Mucosa of stomach (tissue), 1 donor: ENCODE data around the gene NVL.

Experiments
- H3K27me3 ChIP-seq: one replicate; pipeline ENCODE4 v1.7.0; 2013; ENCODE audit warnings: mild to moderate bottlenecking, low read length; ENCODE audit not compliant: control insufficient read depth, insufficient read depth
- H3K36me3 ChIP-seq: one replicate; pipeline ENCODE4 v1.7.0; 2013; ENCODE audit warnings: low read length; ENCODE audit not compliant: control insufficient read depth, insufficient read depth
- H3K4me1 ChIP-seq: one replicate; pipeline ENCODE4 v1.7.0; 2013; ENCODE audit warnings: mild to moderate bottlenecking, low read length; ENCODE audit not compliant: control insufficient read depth, insufficient read depth
- H3K4me3 ChIP-seq: one replicate; pipeline ENCODE4 v1.7.0; 2013; ENCODE audit warnings: low read length
- H3K9ac ChIP-seq: one replicate; pipeline ENCODE4 v1.7.0; 2013; ENCODE audit warnings: mild to moderate bottlenecking, low read length, moderate library complexity
- H3K9me3 ChIP-seq: one replicate; pipeline ENCODE4 v1.7.0; 2013; ENCODE audit warnings: mild to moderate bottlenecking, low read length, moderate library complexity; ENCODE audit not compliant: control insufficient read depth
- donor health status: Pancreatic carcinoma.

NVL gene

DNA sequence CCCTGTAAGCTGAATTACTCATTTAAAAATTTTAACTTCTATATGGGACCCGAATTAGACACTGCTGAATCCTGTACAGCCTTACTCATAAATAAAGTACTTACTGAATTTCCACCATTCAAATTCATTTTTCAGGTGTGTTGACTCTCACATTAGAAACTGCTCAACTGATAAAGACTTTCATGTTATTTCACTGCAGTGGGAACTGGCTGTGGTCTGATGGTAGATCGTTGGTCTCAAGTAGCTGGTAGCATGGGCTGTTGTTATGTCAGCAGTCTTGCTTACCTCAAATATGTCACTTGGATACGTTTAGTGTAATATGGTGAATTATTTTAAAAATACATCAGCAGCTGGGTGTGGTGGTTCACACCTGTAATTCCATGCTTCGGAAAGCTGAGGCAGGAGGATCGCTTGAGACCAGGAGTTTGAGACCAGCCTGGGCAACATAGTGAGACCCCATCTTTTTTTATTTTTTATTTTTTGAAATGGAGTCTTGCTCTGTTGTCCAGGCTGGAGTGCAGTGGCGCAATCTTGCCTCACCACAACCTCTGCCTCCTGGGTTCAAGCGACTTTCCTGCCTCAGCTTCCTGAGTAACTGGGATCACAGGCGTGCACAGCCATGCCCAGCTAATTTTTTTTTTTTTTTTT lies 136.5 kb downstream of the NVL start:
- no peaks in the 10 kb centered on the region for H3K36me3 ChIP-seq
- H3K9ac ChIP-seq = no peak overlapping the region
- H3K9me3 ChIP-seq = no peaks in the 10 kb centered on the region
- H3K27me3 ChIP-seq = no peaks in the 10 kb centered on the region
- no peak overlapping the region for H3K4me3 ChIP-seq
- H3K4me1 ChIP-seq = peaks cover 13% of the 10 kb centered on the region

DNA sequence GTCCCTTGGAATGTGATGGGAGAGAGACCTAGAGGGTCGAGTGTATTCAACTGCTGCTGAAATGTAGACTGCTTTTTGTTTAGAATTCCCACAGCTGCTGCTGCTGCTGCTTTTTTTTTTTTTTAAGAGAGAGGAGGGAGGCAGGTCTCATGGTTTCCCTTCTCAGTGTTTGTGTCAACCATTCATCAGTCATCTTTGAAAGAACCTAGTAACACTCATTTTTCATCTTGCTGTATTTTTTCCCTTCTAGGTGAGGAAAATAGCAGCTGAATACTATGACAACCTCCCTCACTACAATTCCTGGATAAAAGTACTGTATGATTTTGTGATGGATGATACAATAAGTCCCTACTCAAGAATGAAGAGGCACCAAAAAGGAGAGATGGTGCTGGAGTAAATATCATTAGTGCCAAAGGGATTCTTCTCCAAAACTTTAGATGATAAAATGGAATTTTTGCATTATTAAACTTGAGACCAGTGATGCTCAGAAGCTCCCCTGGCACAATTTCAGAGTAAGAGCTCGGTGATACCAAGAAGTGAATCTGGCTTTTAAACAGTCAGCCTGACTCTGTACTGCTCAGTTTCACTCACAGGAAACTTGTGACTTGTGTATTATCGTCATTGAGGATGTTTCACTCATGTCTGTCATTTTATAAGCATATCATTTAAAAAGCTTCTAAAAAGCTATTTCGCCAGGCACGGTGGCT lies 137.7 kb downstream of the NVL start:
- Histone ChIP-seq H3K4me1 (peaks cover 11% of the 10 kb centered on the region), H3K4me3 (no peak overlapping the region), H3K27me3 (no peaks in the 10 kb centered on the region), H3K9ac (no peak overlapping the region), H3K36me3 (no peaks in the 10 kb centered on the region), H3K9me3 (no peaks in the 10 kb centered on the region)

DNA sequence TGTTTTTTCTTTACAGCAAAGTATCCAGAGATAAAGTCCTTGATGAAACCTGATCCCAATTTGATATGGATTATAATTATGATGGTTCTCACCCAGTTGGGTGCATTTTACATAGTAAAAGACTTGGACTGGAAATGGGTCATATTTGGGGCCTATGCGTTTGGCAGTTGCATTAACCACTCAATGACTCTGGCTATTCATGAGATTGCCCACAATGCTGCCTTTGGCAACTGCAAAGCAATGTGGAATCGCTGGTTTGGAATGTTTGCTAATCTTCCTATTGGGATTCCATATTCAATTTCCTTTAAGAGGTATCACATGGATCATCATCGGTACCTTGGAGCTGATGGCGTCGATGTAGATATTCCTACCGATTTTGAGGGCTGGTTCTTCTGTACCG lies 140.4 kb downstream of the NVL start:
- Histone ChIP-seq H3K9me3 (no peaks in the 10 kb centered on the region), H3K4me1 (no peaks in the 10 kb centered on the region), H3K27me3 (no peaks in the 10 kb centered on the region), H3K36me3 (no peaks in the 10 kb centered on the region), H3K4me3 (no peak overlapping the region), H3K9ac (no peak overlapping the region)

DNA sequence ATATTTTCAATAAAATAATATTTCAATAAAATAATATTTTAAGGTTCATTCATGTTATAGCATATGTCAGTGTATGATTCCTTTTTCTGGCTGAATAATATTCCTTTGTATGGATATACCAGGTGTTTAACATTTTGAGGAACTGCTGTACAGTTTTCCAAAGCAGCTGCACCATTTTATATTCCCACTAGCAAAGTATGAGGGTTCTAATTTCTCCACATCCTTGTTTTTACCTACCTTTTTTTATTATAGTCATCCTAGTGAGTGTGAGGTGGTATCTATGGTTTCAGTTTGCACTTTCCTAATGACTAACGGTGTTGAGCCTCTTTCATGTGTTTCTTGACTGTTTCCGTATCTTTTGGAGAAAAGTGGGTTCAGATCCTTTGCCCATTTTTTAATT lies 141.7 kb downstream of the NVL start:
- no peaks in the 10 kb centered on the region for H3K36me3 ChIP-seq
- no peaks in the 10 kb centered on the region for H3K9me3 ChIP-seq
- no peaks in the 10 kb centered on the region for H3K4me1 ChIP-seq
- no peak overlapping the region for H3K9ac ChIP-seq
- H3K4me3 ChIP-seq = no peak overlapping the region
- H3K27me3 ChIP-seq = no peaks in the 10 kb centered on the region

DNA sequence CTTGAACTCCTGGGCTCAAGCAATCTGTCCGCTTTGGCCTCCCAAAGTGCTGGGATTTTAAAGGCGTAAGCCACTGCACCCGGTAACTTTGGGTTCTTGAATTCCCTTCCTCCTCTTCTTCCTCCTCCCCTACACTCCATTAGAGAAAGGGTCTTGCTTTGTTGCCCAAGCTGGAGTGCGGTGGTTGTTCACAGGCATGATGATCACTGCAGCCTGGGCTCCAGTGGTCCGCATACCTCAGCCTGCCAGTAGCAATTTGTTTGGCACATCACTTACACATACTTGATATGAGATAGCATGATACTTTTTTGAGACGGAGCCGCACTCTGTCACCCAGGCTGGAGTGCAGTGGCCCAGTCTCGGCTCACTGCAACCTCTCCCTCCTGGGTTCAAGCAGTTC lies 144.8 kb downstream of the NVL start:
- no peaks in the 10 kb centered on the region for H3K36me3 ChIP-seq
- H3K4me3 ChIP-seq = no peak overlapping the region
- H3K9ac ChIP-seq = no peak overlapping the region
- H3K4me1 ChIP-seq = peaks cover 5% of the 10 kb centered on the region
- no peaks in the 10 kb centered on the region for H3K27me3 ChIP-seq
- H3K9me3 ChIP-seq = no peaks in the 10 kb centered on the region

DNA sequence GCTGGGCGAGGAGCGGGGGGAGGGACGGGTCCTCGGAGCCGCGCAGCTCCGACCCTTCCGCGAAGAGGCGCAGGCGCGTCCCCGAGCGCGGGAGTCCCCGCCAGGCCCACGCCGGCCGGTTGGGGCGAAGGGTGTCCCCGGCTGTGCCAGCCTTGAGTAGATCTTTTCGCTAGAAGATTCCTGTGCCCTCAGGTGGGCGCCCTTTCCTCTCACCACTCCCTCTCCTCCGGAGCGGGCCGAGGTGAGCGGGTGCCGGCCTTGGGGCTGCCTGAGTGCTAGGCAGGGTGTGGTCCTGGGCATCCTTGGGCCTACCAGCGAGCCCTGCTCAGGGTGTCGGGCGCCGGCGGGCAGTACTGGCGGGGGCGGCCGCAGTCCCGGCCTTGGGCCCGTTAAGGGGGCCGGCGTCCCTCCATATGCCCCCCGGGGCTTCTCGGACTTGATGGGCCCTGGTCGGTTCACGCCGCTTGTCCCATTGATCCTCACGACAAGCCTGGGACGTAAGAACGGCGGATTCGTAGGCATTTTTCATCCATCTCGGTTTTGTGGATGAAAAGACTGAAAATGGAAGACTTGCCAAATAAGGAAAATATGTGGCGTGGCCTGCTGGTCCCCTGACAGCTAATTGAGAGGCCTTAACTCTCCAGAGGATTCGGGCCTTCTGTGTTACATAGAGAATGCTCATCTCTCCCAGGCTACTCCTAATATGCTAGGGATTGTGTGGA lies 146.2 kb downstream of the NVL start:
- Histone ChIP-seq H3K9ac (peak overlapping the region; percentile 92), H3K9me3 (no peaks in the 10 kb centered on the region), H3K36me3 (no peaks in the 10 kb centered on the region), H3K27me3 (no peaks in the 10 kb centered on the region), H3K4me3 (peak overlapping the region; percentile 63), H3K4me1 (peaks cover 5% of the 10 kb centered on the region)

DNA sequence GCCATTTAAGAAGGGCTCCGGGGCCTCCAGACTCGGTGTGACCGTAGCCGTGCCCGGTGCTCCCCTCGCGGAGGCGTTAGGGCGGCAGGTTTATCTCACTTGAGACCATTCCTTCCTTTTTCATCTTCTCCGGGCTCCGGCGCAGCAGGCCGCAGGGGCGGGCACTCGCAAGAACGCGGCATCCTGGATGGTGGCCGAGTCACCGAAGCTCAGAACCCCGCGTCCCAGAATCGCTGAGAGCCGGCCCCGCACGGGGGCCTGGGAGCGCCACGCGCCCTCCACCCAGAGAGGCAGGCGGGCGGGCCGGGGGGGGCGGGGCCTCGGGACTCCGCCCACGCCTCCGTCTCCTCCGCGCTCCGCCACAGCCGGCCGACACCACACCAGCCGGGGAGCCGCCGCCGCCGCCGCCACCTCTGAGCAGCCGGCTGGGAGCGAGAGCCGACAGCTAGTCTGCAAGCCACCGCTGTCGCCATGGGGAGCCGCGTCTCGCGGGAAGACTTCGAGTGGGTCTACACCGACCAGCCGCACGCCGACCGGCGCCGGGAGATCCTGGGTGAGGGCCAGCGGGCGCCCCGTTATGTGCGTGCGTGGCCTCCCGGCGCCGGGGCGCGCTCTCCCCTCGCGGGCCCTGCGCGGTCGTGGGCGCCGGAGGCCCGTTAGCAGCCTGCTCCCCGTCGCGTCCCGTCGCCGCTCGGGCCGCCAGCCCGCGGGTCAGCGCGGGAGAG lies 146.9 kb downstream of the NVL start, which contains the start of gene DEGS1:
Gene DEGS1 (plus strand): TSS at position 375 of the 725 bp plus-strand sequence. CDS start 97 bp downstream, at position 472.
- Histone ChIP-seq H3K9ac (peak within 1 kb of the TSS; percentile 92), H3K36me3 (no peaks in the 10 kb centered on the region), H3K4me3 (peak within 1 kb of the TSS; percentile 63), H3K9me3 (no peaks in the 10 kb centered on the region), H3K27me3 (no peaks in the 10 kb centered on the region), H3K4me1 (peaks cover 5% of the 10 kb centered on the region)

DNA sequence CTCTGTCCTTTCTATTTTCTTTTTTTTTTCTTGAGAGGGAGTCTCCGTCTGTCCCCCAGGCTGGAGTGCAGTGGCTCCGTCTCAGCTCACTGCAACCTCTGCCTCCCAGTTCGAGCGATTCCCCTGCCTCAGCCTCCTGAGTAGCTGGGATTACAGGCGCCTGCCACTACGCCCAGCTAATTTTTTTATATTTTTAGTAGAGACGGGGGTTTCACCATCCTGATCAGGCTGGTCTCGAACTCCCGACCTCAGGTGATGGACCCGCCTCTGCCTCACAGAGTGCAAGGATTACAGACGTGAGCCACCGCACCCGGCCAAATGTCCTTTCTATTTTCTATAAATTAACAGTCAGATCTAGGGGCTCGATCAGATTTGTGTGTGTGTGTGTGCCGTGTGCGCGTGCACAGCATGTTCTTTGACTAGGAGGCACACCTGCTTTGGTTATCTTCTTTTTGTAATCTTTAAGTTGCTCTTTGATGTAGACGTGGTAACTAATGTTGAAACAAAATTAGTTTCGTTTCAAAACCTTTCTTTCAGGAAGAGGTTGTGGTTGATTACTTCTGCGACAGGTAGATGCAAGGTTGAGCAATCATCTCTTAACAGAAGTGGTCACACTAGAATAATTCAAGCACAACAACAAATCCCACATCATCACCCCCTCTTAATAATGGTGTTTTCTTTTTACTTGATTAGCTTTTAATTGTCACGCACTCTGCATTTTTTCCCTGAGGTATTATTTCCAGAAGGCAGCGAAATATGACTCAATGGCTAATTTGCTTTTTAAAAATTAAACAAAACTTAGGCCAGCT lies 147.7 kb downstream of the NVL start:
- Histone ChIP-seq H3K9me3 (no peaks in the 10 kb centered on the region), H3K4me1 (peaks cover 5% of the 10 kb centered on the region), H3K9ac (peak overlapping the region; percentile 92), H3K4me3 (peak overlapping the region; percentile 63), H3K36me3 (no peaks in the 10 kb centered on the region), H3K27me3 (no peaks in the 10 kb centered on the region)

DNA sequence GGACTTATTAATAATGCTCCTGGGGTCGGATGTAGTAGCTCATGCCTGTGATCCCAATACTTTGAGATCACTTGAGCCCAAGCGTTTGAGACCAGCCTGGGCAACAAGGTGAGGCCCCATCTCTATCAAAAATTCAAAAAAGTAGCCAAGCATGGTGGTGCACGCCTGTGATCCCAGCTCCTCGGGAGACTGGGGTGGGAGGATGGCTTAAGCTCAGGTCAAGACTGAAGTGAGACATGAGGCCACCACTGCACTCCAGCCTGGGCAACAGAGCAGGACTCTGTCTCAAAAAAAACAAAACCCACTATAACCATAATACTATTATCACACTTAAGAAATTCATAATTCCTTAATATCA lies 148.5 kb downstream of the NVL start:
- H3K4me1 ChIP-seq = peaks cover 5% of the 10 kb centered on the region
- H3K27me3 ChIP-seq = no peaks in the 10 kb centered on the region
- no peak overlapping the region for H3K4me3 ChIP-seq
- H3K9ac ChIP-seq = no peak overlapping the region
- no peaks in the 10 kb centered on the region for H3K36me3 ChIP-seq
- H3K9me3 ChIP-seq = no peaks in the 10 kb centered on the region

DNA sequence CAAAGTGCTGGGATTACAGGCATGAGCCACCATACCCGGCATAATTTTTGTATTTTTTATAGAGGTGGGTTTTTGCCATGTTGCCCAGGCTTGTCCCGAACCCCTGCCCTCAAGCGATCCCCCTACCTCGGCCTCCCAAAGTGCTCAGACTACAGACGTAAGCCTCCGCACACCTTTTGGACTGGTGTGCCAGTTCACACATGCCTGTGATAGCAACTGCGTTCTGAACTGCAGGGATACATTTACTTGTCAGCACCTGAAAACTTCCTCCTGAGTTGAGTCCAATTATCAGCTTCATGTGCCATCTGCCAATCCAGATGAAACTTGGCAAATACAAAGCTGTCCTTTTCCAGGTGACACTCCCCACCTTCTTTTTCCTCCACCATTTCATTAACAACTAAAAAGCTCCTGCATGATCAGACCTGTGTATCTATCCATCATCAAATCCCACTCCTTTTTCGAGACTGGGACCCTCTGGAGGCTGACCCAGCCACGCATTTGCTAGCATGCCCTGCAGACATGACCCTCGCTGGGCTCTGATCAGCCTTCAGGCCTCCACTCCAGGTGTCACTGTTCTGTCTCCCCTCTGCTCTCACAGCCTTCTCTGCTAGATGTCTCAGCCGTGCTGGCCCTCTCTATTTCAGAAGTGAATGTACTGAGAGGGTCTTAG lies 149.1 kb downstream of the NVL start:
- no peaks in the 10 kb centered on the region for H3K9me3 ChIP-seq
- H3K27me3 ChIP-seq = no peaks in the 10 kb centered on the region
- H3K4me3 ChIP-seq = no peak overlapping the region
- H3K9ac ChIP-seq = no peak overlapping the region
- H3K4me1 ChIP-seq = peaks cover 5% of the 10 kb centered on the region
- no peaks in the 10 kb centered on the region for H3K36me3 ChIP-seq

DNA sequence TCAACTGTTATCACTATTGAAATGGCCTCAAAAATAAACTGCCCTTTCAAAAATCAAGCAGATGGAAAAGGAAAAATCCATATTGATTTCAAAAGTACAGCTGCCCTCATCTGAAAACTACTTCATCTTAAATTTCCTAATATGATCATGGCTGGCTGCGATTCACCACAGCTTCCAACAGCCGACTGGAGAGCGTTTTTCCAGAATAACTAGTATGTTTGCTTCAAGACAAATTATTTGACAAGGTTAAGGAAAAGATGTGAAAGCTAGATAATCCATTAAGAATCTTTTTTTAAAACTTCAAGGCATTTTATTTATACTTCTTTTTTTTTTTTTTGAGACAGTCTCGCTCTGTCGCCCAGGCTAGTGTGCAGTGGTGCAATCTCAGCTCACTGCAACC lies 151.1 kb downstream of the NVL start:
- no peak overlapping the region for H3K4me3 ChIP-seq
- H3K9ac ChIP-seq = no peak overlapping the region
- H3K27me3 ChIP-seq = no peaks in the 10 kb centered on the region
- peaks cover 5% of the 10 kb centered on the region for H3K4me1 ChIP-seq
- H3K9me3 ChIP-seq = no peaks in the 10 kb centered on the region
- H3K36me3 ChIP-seq = no peaks in the 10 kb centered on the region
